ENCODE measurements around the gene DIAPH2.

DIAPH2 gene

GRCh38 chrX:97168646-97169045 is 484.0 kb downstream of the DIAPH2 start:
- no peak for DNase-seq (ENCODE audit: low spot score)

DNA sequence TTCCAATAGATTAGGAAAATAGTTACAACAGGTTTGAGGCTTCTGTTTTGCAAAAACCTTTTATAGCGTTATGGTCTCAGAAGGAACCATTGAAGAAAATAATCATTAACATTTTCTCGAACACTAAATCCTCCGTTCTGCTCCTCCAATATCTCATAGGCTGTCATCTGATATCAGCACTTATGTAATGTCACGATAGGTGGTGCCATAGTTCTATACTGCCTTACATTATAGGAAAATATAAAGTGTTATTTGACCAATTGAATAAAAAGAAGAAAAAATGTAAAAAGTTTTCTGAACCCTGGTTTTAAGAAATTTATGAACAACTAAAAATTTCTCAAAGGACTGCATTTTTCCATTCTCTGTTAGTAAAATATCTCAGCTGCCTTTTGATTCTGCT is 490.5 kb downstream of the DIAPH2 start:
- no peak for DNase-seq (ENCODE audit: low spot score)

DNA sequence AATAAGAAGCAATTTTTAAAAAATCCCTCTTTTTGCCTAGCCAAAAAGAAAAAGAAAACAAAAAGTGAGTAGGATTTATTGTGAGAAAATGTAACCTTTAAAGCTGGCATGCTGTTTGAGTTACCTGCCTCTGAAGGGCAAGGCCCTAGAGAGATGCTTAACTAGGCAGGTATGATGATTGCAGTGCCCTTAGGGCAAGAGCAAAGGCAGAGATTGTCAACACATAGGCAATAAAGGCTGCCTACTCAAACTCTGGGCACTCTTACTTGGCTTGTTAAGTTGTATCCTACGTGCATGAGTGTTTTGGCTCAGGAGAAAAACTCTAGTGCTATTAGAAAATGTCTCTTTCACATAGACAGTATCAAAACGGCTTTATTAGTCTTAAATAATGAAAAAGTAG is 505.0 kb downstream of the DIAPH2 start:
- DNase-seq (ENCODE audit: low spot score): no peak

GRCh38 chrX:97199501-97199900 is 514.9 kb downstream of the DIAPH2 start:
- no peak for DNase-seq (ENCODE audit: low spot score)

DNA sequence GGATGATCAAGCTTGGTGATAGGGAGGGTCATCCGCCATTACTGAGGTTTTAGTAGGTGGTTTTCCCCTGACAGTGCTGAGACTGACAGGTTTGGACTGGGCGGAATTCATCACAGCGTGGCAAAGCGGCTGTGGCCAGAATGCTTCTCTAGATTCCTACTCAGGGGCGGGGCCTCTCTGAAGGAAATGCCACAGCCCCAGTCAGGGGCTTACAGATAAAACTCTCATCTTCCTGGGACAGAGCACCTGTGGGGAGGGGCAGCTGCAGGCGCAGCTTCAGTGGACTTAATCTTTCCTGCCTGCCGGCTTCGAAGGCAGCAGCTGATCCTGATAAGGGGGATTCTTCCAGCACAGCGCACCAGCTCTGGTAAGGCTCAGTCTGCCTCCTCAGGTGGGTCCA is 515.8 kb downstream of the DIAPH2 start:
- DNase-seq (ENCODE audit: low spot score): no peak

DNA sequence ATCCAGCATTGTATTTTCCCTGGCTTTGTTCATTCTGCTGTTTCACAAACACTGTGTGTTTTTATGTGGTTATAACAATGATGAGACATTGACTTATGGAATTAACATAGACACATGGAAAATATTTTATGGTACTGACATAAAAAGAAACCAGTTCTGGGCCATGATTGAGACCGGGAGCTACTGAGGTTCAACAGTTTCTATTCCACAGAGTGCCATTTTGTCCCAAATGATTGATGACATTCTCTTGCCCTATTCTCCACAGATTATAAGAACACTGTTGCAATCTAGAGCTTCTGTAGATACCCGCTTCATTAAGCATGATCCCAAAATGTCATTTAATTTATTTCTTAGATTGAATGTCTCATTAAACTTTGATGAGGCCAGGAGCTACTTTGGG is 525.9 kb downstream of the DIAPH2 start:
- no peak for DNase-seq (ENCODE audit: low spot score)

DNA sequence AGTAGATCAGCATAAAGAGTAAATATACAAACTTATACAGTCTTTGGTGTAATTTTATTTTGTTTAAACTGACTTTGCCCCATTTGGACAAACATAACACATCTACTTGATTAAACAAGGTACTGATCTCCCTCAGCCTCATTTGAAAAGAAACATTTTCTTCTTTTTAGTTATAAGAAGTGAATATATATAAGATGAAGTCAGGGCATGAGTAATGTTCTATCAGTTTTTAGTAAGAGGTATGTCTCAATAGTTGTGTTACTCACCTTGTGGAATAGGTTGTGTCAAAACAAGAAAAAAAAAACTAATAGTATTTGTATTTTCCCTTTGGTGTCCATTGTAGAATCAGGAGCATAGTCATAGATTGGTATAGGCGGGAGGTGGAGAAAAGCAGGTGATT is 526.4 kb downstream of the DIAPH2 start:
- no peak for DNase-seq (ENCODE audit: low spot score)

GRCh38 chrX:97215186-97215585 is 530.5 kb downstream of the DIAPH2 start:
- no peak for DNase-seq (ENCODE audit: low spot score)

DNA sequence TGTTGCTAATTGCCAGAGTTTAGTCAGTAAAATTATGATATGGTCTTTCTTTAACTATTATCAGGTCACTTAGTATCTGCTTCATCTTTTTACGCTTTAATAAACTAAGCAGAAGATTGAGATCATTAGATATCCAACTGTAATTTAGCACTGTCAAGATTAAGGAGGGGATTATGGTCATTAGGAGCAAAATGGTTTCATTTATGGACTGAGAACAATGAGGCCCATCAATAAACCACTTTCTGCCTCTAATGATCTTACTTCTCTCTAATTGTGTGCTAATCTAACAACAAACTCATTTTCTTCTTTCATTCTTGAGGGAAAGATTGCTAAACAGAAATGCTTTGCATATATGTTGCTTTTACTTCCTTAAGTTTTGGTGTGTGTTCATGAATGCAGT is 539.5 kb downstream of the DIAPH2 start:
- no peak for DNase-seq (ENCODE audit: low spot score)

DNA sequence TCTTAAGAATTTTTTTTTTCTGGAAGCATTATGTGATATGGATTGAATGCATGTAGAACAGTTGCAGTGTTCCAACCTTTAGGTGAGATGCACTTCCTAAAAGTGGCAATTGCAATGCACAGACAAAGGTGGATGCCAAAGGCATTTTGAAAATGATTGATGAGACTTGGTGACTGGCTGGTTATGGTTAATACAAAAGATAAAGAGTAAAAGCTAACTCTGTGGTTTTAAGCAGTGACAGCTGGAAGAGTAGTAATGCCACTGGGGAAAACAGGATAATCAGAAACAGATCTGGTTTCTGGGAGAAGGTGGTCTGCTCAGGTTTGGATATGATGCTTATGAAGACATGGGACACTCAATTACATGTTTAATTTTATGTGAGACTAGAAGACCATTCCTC is 544.7 kb downstream of the DIAPH2 start:
- DNase-seq (ENCODE audit: low spot score): no peak

- no peak for DNase-seq (ENCODE audit: low spot score)
Observed at GRCh38 chrX:97230948-97231347, 546.3 kb downstream of the DIAPH2 start.

DNA sequence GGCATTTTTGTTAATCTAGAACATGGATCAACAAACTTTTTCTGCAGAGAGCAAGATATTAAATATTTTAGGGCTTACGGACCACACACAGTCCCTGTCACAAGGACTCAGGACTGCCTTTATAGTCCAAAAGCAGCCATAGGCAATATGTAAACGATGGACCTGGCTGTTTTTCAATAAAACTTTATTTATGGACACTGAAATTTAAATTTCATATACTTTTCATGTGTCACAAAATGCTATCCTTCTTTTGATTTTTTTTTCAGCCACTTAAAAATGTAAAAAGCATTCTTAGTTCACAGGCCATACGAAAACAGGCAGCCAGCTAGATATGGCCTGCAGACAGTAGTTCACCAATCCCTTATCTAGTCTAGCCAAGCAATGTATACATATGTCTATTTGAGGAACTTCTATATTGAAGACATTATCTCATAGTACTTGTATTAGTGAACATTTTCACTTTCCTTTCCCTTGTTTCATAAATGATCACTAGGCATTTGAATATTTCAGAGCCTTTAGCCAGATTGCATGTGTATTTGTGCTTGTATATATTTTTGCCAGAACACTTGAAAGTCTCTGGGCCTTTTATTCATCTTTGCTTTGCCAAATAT is 549.9 kb downstream of the DIAPH2 start:
- DNase-seq (ENCODE audit: low spot score): no peak

DNA sequence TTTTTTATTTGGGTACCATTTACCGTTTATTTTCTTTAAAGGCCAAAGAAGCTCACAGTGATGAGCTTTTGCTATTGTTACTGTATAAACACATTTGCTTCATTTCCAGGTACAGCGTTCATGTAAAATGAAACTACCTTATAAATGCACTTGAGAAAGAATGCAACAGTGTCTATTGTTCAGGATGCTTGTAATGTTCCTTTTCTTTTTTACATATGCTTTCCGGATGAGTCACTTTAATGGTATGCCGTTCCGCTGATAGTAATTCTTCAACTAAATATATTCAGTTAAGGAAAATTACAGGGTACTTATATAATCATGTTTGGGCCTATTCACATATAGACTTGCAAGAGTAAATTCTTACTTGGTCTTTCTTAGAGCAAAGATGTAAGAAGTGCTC is 554.0 kb downstream of the DIAPH2 start:
- no peak for DNase-seq (ENCODE audit: low spot score)

DNA sequence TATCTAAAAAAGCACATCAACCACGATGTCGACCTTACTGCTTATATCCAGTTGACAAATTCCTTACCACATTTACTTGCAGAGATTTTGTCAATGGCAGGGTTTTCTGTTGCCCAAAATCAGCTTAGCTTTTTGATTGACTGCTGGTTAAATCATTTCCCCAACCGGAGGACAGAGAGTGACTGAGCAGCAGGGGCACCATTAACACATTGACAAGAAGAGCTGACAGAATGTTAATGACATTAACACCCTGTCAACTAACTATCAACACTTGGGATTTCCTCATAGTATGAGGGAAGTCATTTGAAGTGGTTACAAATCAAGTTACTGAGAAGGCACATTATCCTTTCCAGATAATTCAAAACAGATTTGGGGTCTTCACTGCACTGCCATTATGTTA is 567.5 kb downstream of the DIAPH2 start:
- DNase-seq (ENCODE audit: low spot score): no peak

- DNase-seq (ENCODE audit: low spot score): no peak
Observed at GRCh38 chrX:97260679-97261078, 576.0 kb downstream of the DIAPH2 start.

DNA sequence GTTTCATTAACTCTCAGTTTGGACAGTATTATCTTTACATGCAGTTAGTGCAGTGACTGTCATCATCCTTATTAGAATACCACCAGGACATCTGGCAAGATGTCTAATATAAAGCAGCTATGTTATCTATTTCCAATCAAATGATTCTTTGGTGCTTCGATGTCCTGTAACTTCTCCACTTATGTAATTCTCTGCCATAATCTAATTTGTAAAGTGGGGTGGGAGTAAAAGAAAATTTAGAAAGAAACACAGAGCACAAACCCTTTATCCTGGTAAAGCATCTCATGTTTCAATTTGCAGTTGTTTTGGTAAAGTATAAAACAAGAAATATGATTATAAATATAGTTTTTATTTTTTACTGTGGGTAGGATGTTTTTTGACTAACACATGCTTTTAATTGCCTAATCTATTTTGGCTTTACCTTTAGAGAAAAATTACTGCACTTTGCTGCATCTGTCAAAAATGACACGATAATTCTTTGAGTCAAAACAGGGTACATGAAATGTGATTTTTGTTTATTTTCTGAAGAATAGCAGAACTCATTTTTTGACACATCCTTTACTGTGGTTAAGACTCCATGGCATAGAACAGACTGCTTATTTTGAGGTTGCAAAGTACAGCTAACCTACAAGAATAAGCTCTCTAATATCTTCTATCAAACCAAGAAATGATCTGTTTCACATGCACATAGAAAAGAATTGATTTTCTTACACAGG is 581.9 kb downstream of the DIAPH2 start:
- no peak for DNase-seq (ENCODE audit: low spot score)

DNA sequence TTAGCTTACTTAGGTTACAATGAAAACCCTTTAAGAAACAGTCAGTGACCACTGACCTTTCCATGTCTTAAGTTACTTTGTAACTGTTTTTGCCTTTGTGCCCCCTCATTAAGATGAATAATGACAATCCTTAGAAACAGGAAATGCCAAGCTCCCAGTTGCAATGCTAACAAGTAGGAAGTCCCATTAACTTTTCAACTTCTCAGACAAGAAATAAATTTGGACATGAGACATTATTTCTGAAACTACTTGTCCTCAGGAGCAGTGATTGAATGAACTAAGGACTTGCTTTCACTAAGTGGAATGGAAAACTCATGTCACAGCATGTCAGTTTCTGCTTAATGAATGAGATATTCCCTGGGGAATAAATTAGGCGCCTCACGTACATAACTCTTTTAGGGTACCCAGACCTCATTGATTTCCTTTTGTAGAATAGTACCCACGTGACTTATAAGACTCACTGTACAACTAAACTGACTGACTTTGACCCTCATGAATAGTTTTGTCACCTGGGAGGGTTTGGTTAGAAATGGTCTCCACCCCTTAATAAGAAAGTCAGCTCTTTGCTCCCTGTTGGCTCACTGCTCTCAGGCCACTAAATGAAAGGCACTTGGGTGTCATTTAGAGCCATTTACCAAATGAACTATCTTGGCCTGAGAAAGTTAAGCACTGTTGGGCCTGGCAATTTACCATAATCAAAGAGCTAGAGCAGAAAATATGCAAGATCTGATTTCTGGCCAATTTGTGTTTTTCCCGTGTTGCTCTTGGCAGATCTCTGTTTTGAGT is 582.9 kb downstream of the DIAPH2 start:
- no peak for DNase-seq (ENCODE audit: low spot score)

- DNase-seq (ENCODE audit: low spot score): no peak
Observed at GRCh38 chrX:97268182-97268680, 583.6 kb downstream of the DIAPH2 start.

DNA sequence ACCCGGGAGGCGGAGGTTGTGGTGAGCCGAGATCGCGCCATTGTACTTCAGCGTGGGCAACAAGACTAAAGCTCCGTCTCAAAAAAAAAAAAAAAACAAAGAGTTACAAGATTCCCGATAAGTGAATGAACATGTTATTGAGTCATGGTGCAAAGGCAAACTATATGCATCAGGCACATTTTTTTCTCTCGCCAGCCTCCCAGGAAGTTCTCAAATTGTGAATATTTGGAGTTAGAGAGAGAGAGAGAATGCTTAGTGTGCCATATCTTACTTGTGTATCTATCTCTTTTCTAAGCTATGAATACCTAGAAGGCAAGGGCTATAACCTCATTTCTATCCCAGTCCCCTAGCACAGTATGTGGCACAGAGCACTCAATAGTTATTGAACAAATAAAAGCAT is 599.9 kb downstream of the DIAPH2 start:
- DNase-seq (ENCODE audit: low spot score): no peak

DNA sequence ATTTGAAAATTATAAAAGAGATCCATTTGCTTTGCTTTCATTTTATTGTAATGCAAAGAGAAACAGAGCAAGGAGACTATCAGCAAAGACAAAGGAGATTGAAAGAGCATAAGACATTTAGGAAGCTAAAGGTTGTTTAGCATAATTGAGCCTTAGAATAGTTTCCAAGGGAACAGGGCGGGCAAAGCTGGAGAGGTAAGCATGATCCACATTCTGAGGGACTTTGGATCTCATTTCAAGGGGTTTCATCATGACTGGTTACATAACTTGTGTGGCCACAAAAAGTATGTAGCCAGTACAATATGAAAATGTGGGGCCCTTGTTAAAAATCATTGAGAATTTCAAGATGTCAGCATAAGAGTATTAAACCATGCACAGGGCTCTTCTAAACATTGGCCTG is 605.6 kb downstream of the DIAPH2 start:
- no peak for DNase-seq (ENCODE audit: low spot score)

- no peak for DNase-seq (ENCODE audit: low spot score)
Observed at GRCh38 chrX:97294041-97294440, 609.4 kb downstream of the DIAPH2 start.

GRCh38 chrX:97295954-97296353 is 611.3 kb downstream of the DIAPH2 start:
- DNase-seq (ENCODE audit: low spot score): no peak

All from cerebellar cortex (tissue), 1 donor.